Pulmonary artery endothelial cell (primary cell): ENCODE results near the gene FBXL19. TPM values are rescaled to one million over a fixed set of nuclear protein-coding genes. Genes with fewer than 3 reads are reported as not detected.
"Not testable (repeated sequence)": the region's sequence is repeated elsewhere in the genome, so short reads cannot be mapped to it uniquely, and the experiment has no call there.

Source experiments
- DNase-seq: peaks from one replicate; pipeline ENCODE4 v3.0.0-alpha.2; 2011; ENCODE audit warnings: low read depth, low spot score
- total RNA-seq: library from RNA; depleted of rRNA; stranded (reverse); fragments of >200 nt; gene quantifications from 2 replicates; pipeline ENCODE4 v1.2.3, GENCODE V29; 2014

FBXL19 gene, protein sequence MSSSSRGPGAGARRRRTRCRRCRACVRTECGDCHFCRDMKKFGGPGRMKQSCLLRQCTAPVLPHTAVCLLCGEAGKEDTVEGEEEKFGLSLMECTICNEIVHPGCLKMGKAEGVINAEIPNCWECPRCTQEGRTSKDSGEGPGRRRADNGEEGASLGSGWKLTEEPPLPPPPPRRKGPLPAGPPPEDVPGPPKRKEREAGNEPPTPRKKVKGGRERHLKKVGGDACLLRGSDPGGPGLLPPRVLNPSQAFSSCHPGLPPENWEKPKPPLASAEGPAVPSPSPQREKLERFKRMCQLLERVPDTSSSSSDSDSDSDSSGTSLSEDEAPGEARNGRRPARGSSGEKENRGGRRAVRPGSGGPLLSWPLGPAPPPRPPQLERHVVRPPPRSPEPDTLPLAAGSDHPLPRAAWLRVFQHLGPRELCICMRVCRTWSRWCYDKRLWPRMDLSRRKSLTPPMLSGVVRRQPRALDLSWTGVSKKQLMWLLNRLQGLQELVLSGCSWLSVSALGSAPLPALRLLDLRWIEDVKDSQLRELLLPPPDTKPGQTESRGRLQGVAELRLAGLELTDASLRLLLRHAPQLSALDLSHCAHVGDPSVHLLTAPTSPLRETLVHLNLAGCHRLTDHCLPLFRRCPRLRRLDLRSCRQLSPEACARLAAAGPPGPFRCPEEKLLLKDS
- 27.0 and 29.7 TPM in 2 replicates for total RNA-seq

DNA sequence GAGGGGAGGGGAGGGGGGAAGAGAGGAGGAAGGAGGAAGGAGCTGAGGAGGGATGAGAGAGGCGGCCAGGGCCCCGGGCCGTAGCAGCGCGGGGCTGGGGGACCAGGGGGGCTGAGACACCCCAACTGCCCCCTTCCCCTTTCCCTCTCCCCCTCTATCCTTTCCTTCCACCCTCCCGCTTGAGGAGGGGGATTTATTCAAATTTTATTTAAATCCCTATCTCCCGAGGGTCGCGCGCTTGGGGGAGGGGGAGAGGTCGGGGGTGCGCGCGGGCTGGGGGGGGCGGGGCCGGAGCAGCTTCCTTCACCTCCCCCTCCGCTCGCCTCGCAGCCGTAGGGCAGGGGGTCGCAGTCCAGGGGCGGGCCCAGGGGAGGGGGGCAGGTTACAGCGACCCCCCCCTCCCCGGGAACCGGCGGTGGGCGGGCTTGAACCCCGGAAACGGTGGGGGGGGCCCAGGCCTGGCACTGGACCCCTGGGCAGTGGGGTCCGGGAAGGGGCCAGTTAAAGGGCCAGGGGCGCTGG is at the start of gene FBXL19:
Gene FBXL19, plus strand, starts transcription at position 19 of the 522 bp plus-strand sequence. CDS start 2,183 bp downstream, outside the sequence.
- DNase-seq, result no peak

DNA sequence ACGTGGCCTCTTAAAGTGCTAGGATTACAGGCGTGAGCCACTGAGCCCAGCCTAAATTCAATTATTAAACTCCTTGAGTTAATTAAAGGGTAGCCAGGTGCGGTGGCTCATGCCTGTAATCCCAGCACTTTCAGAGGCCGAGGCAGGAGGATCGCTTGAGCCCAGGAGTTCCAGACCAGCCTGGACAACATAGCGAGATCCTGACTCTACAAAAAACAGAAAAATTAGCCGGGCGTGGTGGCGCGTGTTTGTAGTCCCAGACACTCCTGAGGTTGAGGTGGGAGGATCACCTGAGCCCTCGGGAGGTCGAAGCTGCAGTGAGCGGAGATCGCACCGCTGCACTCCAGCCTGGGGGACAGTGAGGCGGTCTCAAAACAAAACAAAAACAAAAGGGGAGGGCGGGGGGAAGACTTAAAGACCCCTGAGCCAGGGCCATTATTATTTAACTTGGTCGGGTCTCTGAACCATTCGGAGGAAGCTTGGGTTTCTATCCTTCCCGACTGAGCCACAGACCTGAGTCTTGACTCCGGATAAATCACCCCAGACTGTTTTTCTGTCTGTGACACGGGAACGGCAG is 49.0 kb upstream of the FBXL19 start:
- no peak for DNase-seq

DNA sequence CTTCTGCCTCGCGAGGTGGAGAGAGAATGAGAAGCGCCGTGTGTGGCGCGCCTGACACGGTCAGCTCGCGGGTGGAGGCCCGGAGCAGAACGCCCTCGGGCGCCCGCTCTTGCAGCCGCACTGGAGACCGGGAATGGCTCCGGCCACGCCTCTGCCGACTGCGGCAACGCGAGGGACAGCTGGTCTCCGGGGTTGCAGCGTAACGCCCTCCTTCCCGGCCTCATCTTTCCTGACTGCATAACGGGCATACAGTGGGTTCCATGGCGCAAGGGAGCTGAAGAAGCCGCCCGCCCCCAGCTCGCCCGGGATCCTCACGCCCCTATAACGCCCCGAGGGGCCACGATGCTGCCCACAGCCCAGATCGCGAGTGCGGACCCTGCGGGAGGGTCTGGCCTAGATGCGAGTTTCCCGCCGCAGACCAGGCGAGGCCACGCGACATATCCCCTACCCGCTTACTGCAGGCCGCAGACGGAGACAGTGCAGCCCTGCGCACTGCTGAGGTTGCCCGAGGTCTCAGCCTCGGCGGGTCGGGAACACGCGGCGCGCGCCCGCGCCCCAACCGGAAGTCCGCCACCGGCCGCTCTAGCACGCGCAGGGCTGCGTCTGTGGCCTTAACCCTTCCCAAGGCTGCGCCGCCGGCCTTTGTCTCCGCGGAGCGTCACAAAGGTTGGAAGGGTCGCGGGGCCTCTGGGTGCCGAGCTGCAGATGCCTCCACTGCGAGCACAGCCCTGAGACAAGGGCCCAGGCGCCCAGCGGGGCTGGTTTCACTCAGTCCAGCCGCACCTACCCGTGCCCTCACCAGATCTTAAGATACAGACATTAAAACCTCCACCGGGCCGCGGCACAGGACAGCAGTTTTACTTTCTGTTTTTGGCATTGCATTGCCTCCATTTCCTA is 48.3 kb upstream of the FBXL19 start:
- peak; percentile 66 for DNase-seq

DNA sequence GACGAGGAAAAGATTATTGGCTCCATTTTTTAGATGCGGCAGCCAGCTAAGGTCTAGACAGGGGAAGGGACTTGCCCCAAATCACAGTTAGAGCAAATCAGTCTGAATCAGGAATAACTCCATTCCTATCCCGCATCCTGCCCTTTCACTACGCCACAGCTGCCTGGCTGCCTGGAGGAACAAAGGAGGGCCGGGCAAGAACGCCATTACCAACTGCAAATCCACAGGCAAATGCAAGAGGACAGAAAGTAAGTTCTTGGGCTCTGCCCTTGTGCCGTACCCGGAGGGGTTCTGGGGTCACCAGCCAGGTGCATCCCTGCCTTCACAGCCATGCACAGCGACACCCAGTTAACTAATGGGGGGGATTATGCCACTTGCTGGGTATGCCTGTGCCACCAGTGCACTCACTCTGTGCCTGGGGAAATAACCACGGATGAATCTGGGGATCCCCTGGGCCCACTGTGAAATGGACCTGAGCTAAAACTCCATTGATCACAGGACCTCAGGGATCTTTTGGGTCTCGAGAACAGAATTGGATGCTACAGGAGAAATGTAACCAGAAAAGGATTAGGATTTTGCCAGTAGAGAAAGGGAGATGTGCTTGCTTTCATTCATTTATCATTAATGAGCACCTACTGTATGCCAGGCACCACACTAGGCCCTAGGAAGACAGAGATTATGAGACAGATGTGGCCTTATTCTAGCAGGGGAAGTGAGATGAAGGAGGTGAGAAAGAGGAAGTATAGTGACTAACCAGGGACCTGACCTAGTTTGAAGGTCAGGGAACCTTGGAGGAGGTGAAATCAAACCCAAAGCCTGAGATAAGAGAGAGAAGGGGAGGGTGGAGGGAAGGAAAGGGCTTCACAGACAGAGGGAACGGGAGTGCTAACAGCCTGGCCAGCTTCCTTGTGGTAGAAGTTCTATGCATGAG is 47.2 kb upstream of the FBXL19 start:
- DNase-seq, result no peak

DNA sequence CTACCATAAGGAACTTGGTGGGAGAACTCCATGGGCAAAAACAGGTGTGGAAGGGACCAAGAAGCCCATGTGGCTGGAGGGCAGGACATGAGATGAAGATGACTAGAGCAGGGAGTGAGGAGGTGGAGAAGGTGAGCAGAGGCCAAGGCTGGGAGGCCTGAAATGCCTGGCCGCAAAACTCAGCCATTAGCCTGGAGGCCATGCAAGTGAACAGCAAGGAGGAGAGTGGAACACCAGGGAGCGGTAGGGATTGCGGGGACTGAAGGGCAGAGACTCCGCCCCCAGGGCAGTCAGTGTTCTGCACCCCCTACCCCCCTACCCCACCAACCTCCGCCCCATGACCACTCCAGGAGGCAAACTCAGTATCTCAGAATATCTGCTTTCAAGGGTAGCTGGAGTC is 46.5 kb upstream of the FBXL19 start:
- DNase-seq, result no peak

DNA sequence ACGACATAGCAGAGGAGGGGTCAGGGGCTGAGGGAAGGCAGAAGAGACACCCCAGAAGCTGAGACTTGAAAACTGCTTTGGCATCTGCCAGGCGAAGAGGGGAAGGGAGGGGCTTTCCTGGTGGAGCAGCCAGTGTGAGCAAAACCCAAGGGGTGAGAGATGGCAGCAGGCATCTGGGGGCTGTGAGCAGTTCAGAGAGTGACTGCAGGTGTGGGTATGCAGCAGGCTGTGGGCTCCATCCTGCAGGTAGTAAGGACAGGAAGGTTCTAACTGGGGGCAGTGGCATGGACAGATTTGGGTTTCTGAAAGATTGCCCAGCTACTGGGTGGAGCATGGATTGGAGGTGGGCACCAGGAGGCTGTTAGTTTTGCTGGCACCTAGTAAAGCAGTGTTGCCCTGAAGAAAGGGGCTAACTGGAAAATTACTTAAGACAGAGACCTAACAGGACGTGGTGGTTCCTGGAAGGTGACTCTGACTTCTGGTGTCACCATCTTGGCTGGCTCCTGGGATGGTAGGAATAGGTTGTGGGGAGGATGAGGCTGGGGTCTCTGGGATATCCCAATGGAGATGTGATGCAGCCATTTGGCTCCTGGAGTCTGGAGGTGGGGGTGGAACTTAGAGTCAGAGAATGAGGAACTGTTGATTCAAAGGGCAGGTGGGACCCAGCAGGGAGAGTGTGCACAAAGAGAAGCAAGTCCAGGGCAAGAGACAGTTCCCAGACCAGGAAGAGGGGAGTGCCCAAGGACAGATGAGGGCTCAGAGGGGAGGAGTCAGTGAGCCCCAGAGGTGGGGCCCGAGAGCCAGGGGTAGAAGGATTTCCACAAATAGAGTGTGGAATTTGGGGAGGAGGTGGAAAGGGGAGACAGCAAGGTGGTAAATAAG is 40.7 kb upstream of the FBXL19 start:
- no peak for DNase-seq

DNA sequence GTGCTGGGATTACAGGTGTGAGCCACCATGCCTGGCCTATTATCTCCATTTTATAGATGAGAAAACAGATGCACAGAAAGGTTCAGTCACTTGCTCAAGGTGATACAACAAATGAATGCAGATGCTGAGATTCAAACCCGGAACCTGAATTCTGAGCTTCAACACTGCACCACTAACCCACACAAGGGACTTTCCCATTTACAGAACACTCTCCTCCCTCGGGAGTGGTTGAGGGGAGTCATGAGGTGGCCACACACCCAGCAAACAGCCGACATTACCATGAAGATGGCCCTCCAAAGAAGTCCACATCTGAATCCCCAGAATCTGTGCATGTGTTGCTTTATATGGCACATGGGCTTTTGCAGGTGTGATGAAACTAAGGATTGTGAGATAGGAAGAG is 38.6 kb upstream of the FBXL19 start:
- DNase-seq, result no peak

DNA sequence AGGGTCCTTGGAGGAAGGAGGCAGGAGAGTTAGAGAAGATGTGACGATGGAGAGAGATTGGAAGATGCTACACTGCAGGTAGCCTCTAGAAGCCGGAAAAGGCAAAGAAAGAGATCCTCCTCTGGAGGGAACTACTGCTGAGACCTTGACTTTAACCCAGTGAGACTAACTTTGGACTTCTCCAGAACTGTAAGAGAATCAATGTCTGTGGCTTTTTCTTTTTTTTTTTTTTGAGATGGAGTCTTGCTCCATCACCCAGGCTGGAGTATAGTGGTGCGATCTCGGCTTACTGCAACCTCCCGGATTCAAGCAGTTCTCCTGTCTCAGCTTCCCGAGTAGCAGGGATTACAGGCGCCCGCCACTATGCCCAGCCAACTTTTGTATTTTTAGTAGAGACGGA is 38.2 kb upstream of the FBXL19 start:
- no peak for DNase-seq

DNA sequence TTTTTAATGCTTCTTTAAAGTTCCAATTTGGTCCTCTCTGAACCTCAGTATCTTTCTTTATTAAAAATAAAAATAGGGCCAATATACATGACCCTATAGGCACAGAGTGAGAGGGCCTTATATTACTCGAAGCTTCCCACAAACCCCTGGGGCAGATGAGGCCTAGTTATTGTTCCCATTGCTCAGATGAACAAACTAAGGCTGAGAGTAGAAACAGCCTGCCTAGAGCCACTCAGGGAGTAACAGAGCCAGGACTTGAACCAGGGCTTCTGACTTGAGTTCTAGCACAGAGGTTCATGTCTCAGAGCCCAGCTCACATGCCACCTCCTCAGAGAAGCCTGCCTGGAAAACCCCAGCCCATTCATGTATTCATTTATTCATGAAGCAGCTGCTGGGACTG is 37.2 kb upstream of the FBXL19 start:
- DNase-seq, result no peak

DNA sequence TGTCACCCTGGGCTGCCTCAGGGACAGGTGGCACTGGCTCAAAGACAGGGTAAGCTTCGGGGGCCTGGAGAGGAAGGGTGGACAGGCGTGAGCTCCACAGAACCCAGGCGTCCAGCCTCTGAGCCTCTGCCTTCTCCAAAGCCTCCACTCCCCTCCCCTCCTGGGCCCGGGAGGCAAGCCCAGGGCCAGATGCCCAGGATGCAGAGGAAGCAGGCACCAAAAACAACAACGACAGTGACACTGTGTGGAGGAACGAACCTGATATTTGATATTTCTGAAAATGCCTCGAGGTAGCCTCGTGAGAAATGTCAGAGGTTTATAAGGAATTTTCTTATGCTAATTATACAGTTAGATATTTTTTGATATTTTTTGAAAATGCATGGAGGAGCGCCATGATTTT is 35.4 kb upstream of the FBXL19 start:
- no peak for DNase-seq

DNA sequence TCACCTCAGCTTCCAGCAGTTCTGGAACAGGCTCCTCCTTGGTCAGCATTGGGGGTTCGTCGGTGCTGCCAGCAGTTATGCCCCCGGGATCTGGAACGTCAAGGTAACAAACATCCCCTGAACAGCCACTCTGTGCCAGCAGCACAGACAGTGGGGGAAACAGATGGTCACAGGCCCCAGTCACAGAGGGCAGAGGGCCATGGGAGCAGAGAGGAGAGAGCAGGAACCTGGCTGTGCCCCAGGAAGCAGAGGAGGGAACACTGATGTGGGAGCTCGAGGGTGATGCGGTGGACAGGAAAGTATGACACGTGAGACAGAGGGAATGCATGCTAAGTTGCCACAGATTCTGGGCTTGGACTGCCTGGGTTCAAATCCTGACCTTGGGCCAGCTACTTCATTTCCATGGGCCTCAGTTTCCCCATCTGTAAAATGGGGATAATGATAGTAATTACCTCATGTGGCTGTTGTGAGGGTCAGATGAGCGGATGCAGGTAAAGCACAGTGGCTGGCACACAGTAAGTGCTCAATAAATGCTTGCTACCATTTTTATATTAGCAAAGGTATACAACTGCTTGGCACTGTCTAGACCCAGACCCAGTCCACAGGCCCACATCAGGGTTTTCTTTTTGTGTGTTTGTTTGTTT is 34.4 kb upstream of the FBXL19 start:
- no peak for DNase-seq

DNA sequence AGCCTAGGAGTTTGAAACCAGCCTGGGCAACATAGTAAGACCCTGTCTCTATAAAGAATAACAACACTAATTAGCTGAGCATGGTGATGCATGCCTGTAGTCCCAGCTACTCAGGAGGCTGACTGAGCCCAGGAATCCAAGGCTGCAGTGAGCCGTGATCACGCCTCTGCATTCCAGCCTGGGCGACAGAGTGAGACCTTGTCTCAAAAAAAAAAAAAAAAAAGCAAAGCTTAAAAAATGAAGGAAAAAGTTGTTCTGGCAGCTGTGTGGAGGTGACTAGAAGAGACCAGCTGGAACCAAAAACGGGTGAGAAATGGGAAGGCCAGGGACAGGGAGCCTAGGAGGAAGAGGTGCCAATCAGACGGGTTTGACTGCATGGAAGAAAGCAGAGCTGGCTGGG is 33.7 kb upstream of the FBXL19 start:
- DNase-seq, result no peak

DNA sequence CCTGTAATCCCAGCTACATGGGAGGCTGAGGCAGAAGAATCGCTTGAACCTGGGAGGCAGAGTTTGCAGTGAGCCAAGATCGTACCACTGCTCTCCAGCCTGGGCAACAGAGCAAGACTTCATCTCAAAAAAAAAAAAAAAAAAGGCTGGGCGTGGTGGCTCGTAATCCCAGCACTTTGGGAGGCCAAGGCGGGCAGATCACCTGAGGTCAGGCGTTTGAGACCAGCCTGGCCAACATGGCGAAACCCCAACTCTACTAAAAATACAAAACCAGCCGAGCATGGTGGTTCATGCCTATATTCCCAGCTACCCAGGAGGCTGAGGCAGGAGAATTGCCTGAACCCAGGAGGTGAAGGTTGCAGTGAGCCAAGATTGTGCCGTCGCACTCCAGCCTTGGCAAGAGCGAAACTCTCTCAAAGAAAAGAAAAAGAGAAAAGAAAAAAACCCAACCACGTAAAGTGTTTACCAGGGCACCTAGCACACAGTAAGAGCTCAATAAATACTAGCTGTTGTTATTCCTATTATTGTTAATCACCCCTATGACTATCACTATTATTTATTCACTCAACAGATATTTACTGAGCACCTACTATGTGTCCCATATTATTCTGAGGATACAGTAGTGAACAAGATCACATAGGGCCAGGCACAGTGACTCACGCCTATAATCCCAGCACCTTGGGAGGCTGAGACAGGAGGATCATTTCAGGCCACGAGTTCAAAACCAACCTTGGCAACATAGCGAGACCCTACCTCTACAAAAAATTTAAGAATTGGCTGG is 32.1 kb upstream of the FBXL19 start:
- DNase-seq, result not testable (repeated sequence)

DNA sequence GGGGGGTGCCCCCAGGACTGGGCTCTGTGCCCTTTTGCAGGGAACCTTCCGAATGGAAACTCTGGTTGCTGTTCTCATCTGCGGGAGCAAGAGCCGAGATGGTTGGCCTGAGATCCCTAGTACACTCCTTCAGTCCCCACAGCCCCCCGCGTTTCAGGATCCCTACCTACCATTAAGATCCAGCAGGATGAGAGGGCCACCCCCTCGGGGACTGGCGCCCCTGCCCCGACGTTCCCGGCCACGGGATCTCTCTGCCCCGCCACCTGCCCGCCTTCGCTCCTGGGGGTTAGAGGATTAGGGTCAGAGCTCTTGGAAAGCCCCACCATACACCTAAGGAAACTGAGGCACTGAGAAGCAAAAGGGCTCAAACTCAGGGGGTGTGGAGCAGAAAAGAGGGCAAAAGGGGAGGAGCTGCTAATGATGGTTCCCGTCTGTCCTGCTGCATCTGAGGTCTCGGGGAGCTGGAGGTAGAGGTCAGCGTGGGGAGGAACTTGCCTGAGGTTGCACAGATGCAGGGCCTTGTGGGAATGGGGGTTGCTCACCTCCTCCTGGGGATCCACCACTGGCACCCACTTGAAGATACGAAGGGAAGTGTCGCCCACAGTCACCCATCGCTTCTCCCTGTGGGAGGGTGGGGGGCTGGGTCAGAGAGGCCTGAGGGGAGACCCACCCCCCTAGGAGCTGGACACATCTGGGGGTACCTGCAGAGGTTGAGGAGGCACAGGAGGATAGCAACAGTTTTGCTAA is 30.5 kb upstream of the FBXL19 start:
- DNase-seq, result no peak

DNA sequence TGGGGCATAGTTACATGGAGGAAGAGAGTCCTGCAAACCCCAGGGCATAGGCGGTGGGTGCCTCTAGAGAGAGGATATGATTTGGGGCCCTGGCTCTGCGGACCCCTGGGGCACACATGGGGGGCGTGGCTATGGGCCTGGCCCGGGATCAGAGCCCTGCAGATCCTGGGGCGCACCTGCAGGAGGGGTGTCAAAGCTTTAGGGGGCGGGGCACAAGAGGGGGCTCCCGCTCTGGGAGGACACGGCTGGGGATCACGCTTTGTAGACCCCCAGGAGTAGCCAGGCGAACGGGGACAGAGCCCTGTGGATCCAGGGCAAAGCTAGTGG is 30.0 kb upstream of the FBXL19 start:
- DNase-seq, result no peak

DNA sequence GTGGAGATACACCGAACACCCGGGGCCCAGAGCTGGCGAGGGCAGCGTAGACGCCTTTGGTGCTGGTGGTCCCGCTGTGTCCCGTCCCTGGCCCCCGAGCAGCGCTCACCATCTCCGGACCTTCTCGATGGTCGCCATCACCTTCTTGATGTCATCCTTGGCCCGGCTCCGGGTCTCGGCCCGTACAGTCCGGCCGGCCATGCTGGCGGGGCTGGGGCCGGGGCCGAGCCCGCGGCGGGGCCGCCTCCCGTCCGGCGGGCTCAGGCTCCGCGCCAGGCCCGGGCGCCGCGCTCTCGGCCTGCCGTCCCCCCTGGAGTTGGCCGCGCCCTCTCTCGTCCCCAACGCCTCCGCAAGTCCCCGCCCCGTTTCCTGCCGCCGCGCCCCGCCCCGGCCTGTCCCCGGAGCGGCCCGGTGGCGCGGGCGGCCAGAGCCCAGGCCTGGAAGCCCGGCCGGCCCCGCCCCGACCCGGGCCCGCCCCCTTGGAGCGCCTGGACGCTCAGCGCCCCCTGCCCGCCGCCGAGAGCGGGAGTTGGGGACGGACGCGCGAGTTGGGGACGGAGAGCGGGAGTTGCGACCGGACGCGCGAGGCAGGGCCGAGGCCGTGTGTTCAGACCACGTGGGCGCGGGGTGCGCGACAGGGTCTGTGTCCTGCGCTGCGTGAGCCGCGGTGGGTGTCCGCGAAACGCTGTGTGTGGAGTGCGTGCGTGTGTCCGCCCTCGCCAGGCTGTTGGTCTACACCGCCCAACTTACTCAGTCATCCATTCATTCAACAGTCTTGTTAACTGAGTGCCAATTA is 29.4 kb upstream of the FBXL19 start, which contains the start of gene BCL7C:
Gene BCL7C, minus strand, starts transcription at position 334 of the 796 bp plus-strand sequence. Its CDS starts 133 bp downstream, at position 201.
- DNase-seq, result no peak
